ENCODE data around the gene AMOT.

Gene AMOT

GRCh38 chrX:112827292-112827903, 13.2 kb downstream of the AMOT start:
- TF ChIP-seq MYC (IDR thresholded peaks at IDR 0.05; ENCODE audit: low read depth, low read length): no peak
- TF ChIP-seq, protein P1, sequence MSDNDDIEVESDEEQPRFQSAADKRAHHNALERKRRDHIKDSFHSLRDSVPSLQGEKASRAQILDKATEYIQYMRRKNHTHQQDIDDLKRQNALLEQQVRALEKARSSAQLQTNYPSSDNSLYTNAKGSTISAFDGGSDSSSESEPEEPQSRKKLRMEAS (IDR thresholded peaks at IDR 0.05; ENCODE audit: low read depth, low read length): no peak
- no peak for TF ChIP-seq POLR2A (IDR thresholded peaks at IDR 0.05; ENCODE audit: extremely low read depth, insufficient read length)
- TF ChIP-seq, protein P2, sequence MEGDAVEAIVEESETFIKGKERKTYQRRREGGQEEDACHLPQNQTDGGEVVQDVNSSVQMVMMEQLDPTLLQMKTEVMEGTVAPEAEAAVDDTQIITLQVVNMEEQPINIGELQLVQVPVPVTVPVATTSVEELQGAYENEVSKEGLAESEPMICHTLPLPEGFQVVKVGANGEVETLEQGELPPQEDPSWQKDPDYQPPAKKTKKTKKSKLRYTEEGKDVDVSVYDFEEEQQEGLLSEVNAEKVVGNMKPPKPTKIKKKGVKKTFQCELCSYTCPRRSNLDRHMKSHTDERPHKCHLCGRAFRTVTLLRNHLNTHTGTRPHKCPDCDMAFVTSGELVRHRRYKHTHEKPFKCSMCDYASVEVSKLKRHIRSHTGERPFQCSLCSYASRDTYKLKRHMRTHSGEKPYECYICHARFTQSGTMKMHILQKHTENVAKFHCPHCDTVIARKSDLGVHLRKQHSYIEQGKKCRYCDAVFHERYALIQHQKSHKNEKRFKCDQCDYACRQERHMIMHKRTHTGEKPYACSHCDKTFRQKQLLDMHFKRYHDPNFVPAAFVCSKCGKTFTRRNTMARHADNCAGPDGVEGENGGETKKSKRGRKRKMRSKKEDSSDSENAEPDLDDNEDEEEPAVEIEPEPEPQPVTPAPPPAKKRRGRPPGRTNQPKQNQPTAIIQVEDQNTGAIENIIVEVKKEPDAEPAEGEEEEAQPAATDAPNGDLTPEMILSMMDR (IDR thresholded peaks at IDR 0.05; ENCODE audit: low read depth, low read length): no peak
- no peak for DNase-seq (ENCODE audit: low read depth)

DNA sequence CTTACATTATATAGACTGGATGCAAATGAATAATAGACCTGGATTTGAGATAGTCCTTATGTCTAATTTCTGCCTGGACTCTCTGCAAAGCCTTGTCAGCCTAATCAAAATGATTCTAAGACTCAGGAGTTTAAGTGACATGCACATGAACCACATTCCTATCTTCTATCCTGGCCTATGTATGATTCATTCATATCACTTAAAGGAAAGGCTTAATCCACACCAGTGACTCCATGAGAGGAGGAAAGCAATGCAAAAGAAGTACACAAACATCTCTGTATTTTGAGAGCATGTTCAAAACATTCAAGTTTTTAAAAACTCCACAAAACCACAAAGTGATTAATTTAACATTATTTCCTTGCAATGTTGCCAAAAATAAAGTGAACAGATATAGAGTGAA, 14.6 kb downstream of the AMOT start:
- TF ChIP-seq, protein P1 (IDR thresholded peaks at IDR 0.05; ENCODE audit: low read depth, low read length): no peak
- DNase-seq (ENCODE audit: low read depth): no peak
- H3K4me3 ChIP-seq (ENCODE audit: low read depth, low read length): no peak overlapping the region

More at GRCh38 chrX:112827292-112827903, 13.2 kb downstream of the AMOT start:
- no peak overlapping the region for H3K4me3 ChIP-seq (ENCODE audit: low read depth, low read length)

DNA sequence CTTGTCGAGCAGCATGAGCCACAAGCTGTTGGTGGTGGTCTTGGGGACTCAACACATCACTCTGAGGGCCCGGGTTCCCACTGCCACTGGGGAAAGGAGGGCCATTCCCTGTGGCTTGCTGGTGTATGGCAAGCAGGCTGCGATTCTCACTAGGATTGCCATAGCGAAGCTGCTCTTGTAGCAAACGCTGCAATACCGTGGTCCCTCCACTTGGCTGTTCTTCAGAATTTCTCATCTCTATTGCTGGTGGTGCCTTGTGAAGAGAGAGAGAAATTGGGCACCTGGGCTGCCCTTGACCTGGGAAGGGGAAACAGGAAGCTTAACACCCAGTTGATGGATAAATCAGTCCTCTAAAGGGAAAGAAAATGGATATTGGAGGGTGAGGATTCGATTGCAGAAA, 17.7 kb downstream of the AMOT start:
- TF ChIP-seq POLR2A (IDR thresholded peaks at IDR 0.05; ENCODE audit: extremely low read depth, insufficient read length) (no peak), MYC (IDR thresholded peaks at IDR 0.05; ENCODE audit: low read depth, low read length) (no peak)
- TF ChIP-seq, protein P1 (IDR thresholded peaks at IDR 0.05; ENCODE audit: low read depth, low read length): no peak
- TF ChIP-seq, protein P2 (IDR thresholded peaks at IDR 0.05; ENCODE audit: low read depth, low read length): no peak
- DNase-seq (ENCODE audit: low read depth): no peak
- no peak overlapping the region for H3K4me3 ChIP-seq (ENCODE audit: low read depth, low read length)

- no peak for DNase-seq (ENCODE audit: low read depth)
- TF ChIP-seq, protein P1 (IDR thresholded peaks at IDR 0.05; ENCODE audit: low read depth, low read length): no peak
- TF ChIP-seq, protein P2 (IDR thresholded peaks at IDR 0.05; ENCODE audit: low read depth, low read length): no peak
- TF ChIP-seq MYC (IDR thresholded peaks at IDR 0.05; ENCODE audit: low read depth, low read length): no peak
- TF ChIP-seq POLR2A (IDR thresholded peaks at IDR 0.05; ENCODE audit: extremely low read depth, insufficient read length): no peak
- no peak overlapping the region for H3K4me3 ChIP-seq (ENCODE audit: low read depth, low read length)
Observed at GRCh38 chrX:112820364-112821268, 20.0 kb downstream of the AMOT start.

- no peak overlapping the region for H3K4me3 ChIP-seq (ENCODE audit: low read depth, low read length)
- DNase-seq (ENCODE audit: low read depth): no peak
- TF ChIP-seq, protein P2 (IDR thresholded peaks at IDR 0.05; ENCODE audit: low read depth, low read length): no peak
- TF ChIP-seq, protein P1 (IDR thresholded peaks at IDR 0.05; ENCODE audit: low read depth, low read length): no peak
- TF ChIP-seq MYC (IDR thresholded peaks at IDR 0.05; ENCODE audit: low read depth, low read length): no peak
- TF ChIP-seq POLR2A (IDR thresholded peaks at IDR 0.05; ENCODE audit: extremely low read depth, insufficient read length): no peak
Observed at GRCh38 chrX:112819813-112820212, 20.8 kb downstream of the AMOT start.

All from NB4 (cell line).